ENCODE measurements around the gene UBE2O.

Gene UBE2O

DNA sequence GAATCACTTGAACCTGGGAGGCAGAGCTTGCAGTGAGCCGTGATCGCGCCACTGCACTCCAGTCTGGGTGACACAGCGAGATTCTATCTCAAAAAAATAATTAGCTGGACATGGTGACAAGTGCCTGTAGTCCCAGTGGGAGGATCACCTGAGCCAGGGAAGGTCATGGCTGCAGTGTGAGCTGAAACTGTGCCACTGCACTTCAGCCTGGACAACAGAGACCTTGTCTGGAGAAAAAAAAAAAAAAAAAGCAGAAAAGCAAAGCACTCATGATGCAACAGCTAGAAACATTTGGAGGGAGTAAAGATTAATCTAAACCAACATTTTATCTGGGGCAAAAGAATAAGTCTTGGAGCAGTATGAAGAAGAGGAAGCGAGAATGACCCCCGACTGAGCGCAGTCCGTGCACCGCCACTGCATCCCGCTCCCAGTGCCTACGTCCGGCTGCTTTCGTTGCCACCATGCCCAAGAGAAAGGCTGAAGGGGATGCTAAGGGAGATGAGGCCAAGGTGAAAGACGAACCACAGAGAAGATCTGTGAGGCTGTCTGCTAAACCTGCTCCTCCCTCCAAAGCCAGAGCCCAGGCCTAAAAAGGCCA is 107.5 kb downstream of the UBE2O start:
- DNase-seq (ENCODE audit: low spot score), result no peak

GRCh38 chr17:76343106-76343505 is 109.8 kb downstream of the UBE2O start:
- no peak for DNase-seq (ENCODE audit: low spot score)

- DNase-seq (ENCODE audit: low spot score), result no peak
Measured at GRCh38 chr17:76341301-76341700, 111.7 kb downstream of the UBE2O start.
